Type B pancreatic cell (in vitro differentiated cells): ENCODE results near the gene IFI44L. TPM values are rescaled to one million over a fixed set of nuclear protein-coding genes. Genes with fewer than 3 reads are reported as not detected.

Source experiments
- DNase-seq: peaks from one replicate; pipeline ENCODE4 v3.0.0; 2021; ENCODE audit warnings: mixed read lengths; ENCODE audit not compliant: unreplicated experiment; ENCODE audit errors: extremely low spot score
- H3K27ac Mint-ChIP-seq: 2 replicates; pipeline ENCODE4 v1.8.0; 2021; ENCODE audit warnings: mild to moderate bottlenecking, mixed read lengths
- H3K27me3 Mint-ChIP-seq: 2 replicates; pipeline ENCODE4 v1.8.0; 2021; ENCODE audit warnings: mixed read lengths
- H3K36me3 Mint-ChIP-seq: 2 replicates; pipeline ENCODE4 v1.8.0; 2021; ENCODE audit warnings: mixed read lengths
- H3K4me1 Mint-ChIP-seq: one replicate; pipeline ENCODE4 v1.8.0; 2021; ENCODE audit warnings: mixed read lengths; ENCODE audit not compliant: unreplicated experiment
- H3K4me3 Mint-ChIP-seq: 2 replicates; pipeline ENCODE4 v1.8.0; 2021; ENCODE audit warnings: mild to moderate bottlenecking, mixed read lengths
- H3K9me3 Mint-ChIP-seq: 2 replicates; pipeline ENCODE4 v1.8.0; 2021; ENCODE audit warnings: mixed read lengths
- CTCF ChIP-seq: fragments of 200-600 bp; sonication (generic); conservative IDR thresholded peaks from 2 replicates; pipeline ENCODE4 v1.5.0; 2021; ENCODE audit warnings: antibody characterized with exemption, mild to moderate bottlenecking
- total RNA-seq: library from RNA; stranded (reverse); gene quantifications from 2 replicates; pipeline ENCODE4 v1.2.1, GENCODE V29; 2021; ENCODE audit warnings: low replicate concordance

The IFI44L gene
- total RNA-seq, 1 donor from 2014 or later = 12.3 TPM

- H3K27me3 Mint-ChIP-seq = peaks cover 6% of the 10 kb centered on the region
These were observed 58.1 kb downstream of the IFI44L start for GRCh38 chr1:78678324-78678723.

GRCh38 chr1:78681265-78681664 is 61.0 kb downstream of the IFI44L start:
- Mint-ChIP-seq H3K27ac (no peak overlapping the region), H3K27me3 (peaks cover 6% of the 10 kb centered on the region), H3K4me3 (no peak overlapping the region), H3K4me1 (no peaks in the 10 kb centered on the region), H3K9me3 (no peaks in the 10 kb centered on the region), H3K36me3 (no peaks in the 10 kb centered on the region)
- no peak for DNase-seq
- TF ChIP-seq CTCF = no peak

More at GRCh38 chr1:78678324-78678723, 58.1 kb downstream of the IFI44L start:
- Mint-ChIP-seq H3K27ac (no peak overlapping the region), H3K9me3 (no peaks in the 10 kb centered on the region), H3K4me1 (no peaks in the 10 kb centered on the region), H3K36me3 (no peaks in the 10 kb centered on the region), H3K4me3 (no peak overlapping the region)
- DNase-seq = no peak
- TF ChIP-seq CTCF = no peak

- H3K27me3 Mint-ChIP-seq = peaks cover 6% of the 10 kb centered on the region
These were observed 62.2 kb downstream of the IFI44L start for GRCh38 chr1:78682496-78682895.

GRCh38 chr1:78683079-78683478 is 62.8 kb downstream of the IFI44L start:
- Mint-ChIP-seq H3K27me3 (peaks cover 6% of the 10 kb centered on the region), H3K36me3 (no peaks in the 10 kb centered on the region), H3K27ac (no peak overlapping the region), H3K4me3 (no peak overlapping the region), H3K4me1 (no peaks in the 10 kb centered on the region), H3K9me3 (no peaks in the 10 kb centered on the region)
- TF ChIP-seq CTCF = no peak
- DNase-seq = no peak

More at GRCh38 chr1:78682496-78682895, 62.2 kb downstream of the IFI44L start:
- no peak overlapping the region for H3K4me3 Mint-ChIP-seq
- no peak overlapping the region for H3K27ac Mint-ChIP-seq
- no peaks in the 10 kb centered on the region for H3K9me3 Mint-ChIP-seq
- TF ChIP-seq CTCF = no peak
- H3K36me3 Mint-ChIP-seq = no peaks in the 10 kb centered on the region
- H3K4me1 Mint-ChIP-seq = no peaks in the 10 kb centered on the region
- DNase-seq = no peak

GRCh38 chr1:78687315-78687714 is 67.1 kb downstream of the IFI44L start:
- H3K9me3 Mint-ChIP-seq = peaks cover 4% of the 10 kb centered on the region
- TF ChIP-seq CTCF = no peak

GRCh38 chr1:78687914-78688313 is 67.7 kb downstream of the IFI44L start:
- Mint-ChIP-seq H3K27me3 (no peaks in the 10 kb centered on the region), H3K36me3 (no peaks in the 10 kb centered on the region), H3K4me3 (no peak overlapping the region), H3K4me1 (peaks cover 5% of the 10 kb centered on the region), H3K27ac (no peak overlapping the region), H3K9me3 (peaks cover 4% of the 10 kb centered on the region)
- no peak for DNase-seq
- TF ChIP-seq CTCF = no peak

More at GRCh38 chr1:78687315-78687714, 67.1 kb downstream of the IFI44L start:
- H3K27ac Mint-ChIP-seq = no peak overlapping the region
- no peaks in the 10 kb centered on the region for H3K36me3 Mint-ChIP-seq
- DNase-seq = no peak
- no peak overlapping the region for H3K4me3 Mint-ChIP-seq
- peaks cover 5% of the 10 kb centered on the region for H3K4me1 Mint-ChIP-seq
- no peaks in the 10 kb centered on the region for H3K27me3 Mint-ChIP-seq
